Measurements from ENCODE around the gene CDH23.

Gene CDH23

GRCh38 chr10:71486484-71487114 is 89.9 kb downstream of the CDH23 start:
- DNase-seq (ENCODE audit: low spot score) = peak; percentile 41

- no peak for DNase-seq (ENCODE audit: low spot score)
Observed at GRCh38 chr10:71487726-71488125, 91.0 kb downstream of the CDH23 start.

DNA sequence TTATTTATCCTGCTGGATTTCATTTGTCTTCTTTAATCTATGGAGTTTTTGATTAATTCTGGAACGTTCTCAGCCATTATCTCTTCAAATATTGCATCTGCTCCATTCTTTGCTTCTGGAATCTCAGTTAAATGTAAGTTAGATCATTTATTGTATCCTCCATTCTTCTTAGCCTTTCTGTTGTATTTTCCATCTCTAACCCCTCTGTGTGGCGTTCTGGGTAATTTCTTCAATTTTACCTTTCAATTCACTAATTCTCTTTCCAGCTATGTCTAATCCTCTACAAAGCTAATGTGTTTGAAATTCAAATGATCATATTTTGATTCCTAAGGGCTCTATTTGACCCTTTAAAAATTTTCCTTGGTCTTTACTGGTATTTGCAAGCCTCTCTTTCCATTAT is 92.4 kb downstream of the CDH23 start:
- no peak for DNase-seq (ENCODE audit: low spot score)

- no peak for DNase-seq (ENCODE audit: low spot score)
Observed at GRCh38 chr10:71492872-71493271, 96.2 kb downstream of the CDH23 start.

DNA sequence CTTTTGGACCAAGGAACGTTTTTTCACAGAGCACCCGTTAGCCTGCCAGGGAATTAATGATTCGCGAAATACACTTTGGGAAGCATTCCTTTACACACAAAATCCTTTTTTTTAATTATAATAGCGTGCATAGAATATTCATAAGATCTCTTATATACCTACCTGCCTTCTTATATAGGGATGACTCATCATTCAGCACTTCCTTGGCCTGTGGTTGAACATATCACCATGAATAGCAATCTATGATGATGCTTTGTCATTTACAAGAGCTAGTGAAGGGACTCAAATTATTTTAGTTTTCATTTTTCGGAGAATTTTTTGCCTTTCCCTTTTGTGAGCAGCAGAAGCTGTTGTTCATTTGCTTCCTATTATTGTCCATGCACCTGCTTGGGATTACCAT is 97.0 kb downstream of the CDH23 start:
- DNase-seq (ENCODE audit: low spot score) = no peak

DNA sequence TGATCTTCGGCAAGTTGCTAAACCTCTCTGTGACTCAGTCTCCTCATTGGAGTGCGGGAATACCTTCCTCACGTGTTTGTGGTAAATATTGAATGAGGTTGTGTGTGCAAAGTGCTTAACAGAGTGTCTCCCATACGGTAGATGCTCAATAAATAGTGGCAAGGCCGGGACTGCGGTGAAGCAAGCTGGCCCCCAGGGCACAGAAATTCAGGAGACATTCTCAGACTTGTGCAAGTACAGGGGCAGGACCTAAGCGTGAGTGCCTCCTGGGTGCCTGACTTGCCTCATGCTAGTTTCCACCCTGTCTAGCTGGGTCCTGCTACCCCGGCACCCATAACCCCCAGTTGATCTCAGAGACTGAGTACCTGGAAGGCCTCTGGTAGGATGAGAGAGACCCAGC is 97.8 kb downstream of the CDH23 start:
- DNase-seq (ENCODE audit: low spot score) = no peak

DNA sequence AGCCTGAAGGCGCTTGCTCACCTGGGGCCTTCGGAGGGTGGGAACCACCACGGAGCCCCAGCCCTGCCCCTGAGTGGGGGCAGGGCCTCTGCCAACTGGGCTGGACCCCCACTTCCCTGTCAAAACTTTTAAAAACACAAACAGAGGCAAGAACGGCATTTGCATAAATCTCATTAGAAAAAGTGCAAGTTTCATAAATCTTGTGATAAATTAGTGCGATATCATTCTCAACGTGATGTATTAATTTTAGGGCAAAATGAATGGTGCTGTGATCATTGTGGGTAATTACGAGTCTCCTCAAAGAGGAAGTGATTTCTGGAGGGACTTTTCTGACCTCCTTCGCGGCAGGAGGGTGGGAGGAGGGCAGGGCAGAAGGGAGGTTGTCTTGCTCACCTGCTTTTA is 98.3 kb downstream of the CDH23 start:
- no peak for DNase-seq (ENCODE audit: low spot score)

GRCh38 chr10:71496927-71497762 is 100.4 kb downstream of the CDH23 start:
- DNase-seq (ENCODE audit: low spot score) = no peak

- DNase-seq (ENCODE audit: low spot score) = no peak
Observed at GRCh38 chr10:71497763-71498326, 101.1 kb downstream of the CDH23 start.

DNA sequence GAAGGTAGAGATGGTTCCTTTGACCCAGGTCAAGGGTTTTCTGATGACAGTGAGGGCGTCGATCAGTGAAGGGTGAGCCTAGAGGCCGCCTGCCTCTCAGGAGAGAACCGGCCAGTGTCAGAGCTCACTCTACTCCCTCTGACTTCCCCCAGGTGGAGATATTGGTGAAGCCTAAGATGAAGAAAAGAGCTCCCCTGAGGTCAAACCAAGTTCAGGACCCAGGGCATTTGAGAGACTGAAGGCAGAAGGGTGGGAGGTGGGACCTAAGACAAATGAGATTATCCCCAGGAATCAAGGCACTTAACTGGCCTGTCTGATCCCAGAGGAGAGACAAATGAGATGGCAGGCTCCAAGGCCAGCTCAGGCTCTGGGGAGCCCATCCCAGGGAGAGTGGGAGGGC is 104.7 kb downstream of the CDH23 start:
- DNase-seq (ENCODE audit: low spot score) = no peak

DNA sequence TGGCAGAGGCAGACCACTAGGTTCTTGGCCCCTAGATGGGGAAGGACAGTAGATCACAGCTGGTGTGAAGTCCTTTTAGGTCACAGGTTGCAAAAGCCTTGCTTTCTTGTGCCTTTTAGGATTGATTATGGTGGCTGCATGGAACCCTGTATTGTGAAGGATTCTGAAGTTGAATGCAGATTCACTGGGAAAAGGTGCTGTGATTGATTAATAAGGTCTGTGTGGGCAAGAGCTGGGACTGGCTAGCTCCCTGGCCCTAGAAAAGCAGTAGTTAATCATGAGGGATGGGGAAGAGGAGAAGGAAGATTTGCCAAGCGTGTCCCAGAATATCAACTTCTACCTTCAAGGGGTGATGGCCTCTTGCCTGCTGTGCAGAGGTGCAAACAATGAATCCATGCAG is 105.5 kb downstream of the CDH23 start:
- DNase-seq (ENCODE audit: low spot score) = no peak

- DNase-seq (ENCODE audit: low spot score) = no peak
Observed at GRCh38 chr10:71502851-71503250, 106.1 kb downstream of the CDH23 start.

- DNase-seq (ENCODE audit: low spot score) = no peak
Observed at GRCh38 chr10:71504168-71504567, 107.4 kb downstream of the CDH23 start.

DNA sequence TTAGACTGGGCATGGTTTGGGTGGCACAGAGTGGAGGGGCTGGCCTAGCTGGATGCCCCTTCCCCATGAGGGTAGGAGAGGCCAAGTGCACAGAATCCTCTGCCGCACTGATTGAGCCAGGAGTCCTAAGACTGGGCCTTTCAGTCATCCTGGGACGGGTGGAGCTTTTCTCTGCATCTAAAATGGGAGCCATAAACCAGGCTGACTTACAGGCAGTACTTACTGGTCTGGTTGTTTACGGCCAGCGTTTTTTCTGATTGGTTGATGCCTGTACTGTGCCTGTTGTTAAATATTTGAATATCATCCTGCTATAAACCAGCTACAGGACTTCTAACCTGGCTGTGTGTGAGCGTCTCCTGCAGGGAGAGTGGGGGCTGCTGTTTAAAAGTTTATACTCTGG is 107.8 kb downstream of the CDH23 start:
- DNase-seq (ENCODE audit: low spot score) = no peak

DNA sequence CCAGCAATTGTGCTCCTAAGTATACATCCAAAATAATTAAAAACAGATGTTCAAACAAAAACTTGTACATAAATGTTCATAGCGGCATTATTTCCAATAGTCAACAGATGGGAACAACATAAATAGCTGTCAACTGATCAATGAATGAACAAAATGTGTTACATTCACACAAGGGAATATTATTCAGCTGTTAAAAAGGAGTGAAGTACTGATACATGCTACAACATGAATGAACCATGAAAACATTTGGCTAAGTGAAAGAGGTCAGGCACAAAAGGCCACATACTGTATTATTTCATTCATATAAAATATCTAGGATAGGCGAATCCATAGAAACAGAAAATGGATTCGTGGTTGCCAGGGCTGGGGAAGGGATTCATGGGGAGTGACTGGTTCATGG is 109.1 kb downstream of the CDH23 start:
- no peak for DNase-seq (ENCODE audit: low spot score)

- no peak for DNase-seq (ENCODE audit: low spot score)
Observed at GRCh38 chr10:71509444-71509843, 112.7 kb downstream of the CDH23 start.

- no peak for DNase-seq (ENCODE audit: low spot score)
Observed at GRCh38 chr10:71511206-71511605, 114.5 kb downstream of the CDH23 start.

DNA sequence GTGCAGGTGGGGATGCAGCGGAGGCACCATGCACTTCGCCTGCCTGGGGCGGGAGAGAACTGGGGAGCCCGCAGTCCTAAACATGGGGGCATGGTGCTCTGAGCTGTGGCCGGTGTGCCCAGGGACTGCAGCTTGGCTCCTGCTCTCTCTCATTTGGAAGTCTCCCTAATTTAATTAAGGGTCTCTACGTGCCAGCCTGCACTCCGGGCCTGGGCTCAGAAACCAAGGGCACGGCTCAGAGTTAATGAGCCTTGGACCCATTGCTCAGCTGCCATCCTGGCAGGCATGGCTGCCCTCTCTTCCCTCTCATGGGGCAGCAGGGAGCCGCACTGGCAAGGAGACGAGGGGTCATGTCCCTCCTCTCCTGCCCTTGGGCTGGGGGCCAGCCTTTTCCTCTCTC is 115.6 kb downstream of the CDH23 start:
- DNase-seq (ENCODE audit: low spot score) = no peak

GRCh38 chr10:71512761-71513539 is 116.2 kb downstream of the CDH23 start:
- DNase-seq (ENCODE audit: low spot score) = no peak

DNA sequence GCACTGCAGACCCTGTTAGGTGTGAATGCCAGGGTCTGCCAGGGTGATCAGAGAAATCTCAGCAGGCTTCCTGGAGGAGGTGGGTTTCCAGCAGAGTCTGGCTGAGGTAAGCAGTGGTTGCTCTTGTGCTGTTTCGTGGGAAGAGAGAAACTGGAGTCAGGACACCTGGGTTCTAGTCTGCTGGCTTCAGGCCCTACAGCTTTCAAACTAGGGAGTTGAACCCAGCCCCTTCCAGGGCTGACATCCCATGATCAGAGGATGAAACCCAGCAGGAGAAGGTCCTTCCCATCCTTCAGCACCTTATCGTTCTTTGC is 116.8 kb downstream of the CDH23 start:
- DNase-seq (ENCODE audit: low spot score) = no peak

DNA sequence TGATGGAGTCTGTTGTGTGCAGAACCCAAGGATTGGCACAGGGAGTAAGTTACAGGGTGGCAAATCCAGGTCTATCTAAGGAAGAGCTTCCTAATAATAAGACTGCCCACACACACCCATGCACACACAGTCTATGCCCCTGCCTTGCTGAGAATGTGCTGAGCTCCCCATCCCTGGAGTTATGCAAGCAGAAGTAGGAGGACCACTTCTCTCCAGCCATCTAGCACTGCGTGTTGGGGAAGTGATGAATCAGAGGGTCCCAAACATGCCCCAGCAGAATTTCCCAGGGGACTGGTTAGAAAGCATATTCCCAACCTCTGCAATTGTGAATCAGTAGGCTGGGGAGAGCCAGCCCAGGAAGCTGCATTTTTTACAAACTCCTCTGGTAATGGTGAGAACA is 117.2 kb downstream of the CDH23 start:
- DNase-seq (ENCODE audit: low spot score) = no peak

GRCh38 chr10:71515531-71516172 is 118.9 kb downstream of the CDH23 start:
- DNase-seq (ENCODE audit: low spot score) = no peak

All from hematopoietic multipotent progenitor cell treated with erythropoietin and hydrocortisone succinate and interleukin-3 and kit ligand, for 15 days (in vitro differentiated cells).